H1 (cell line): ENCODE measurements around the gene ARHGEF28. TPM values are rescaled to one million over a fixed set of nuclear protein-coding genes. Genes with fewer than 3 reads are reported as not detected.

Experiments used
- CTCF ChIA-PET: fragments of 300-600 bp; sonication (Branson Sonifier 250); formaldehyde crosslinking; loops from one replicate; lab custom pipeline; 2021; ENCODE audit not compliant: partially characterized antibody; lab: Charles Lee
- POLR2A ChIA-PET: fragments of 300-600 bp; sonication (Branson Sonifier 250); formaldehyde crosslinking; loops from one replicate; lab custom pipeline; 2021; ENCODE audit warnings: inconsistent platforms; ENCODE audit not compliant: partially characterized antibody; lab: Charles Lee
- DNase-seq, 2 experiments: peaks; one replicate each; pipeline versions ENCODE4 v3.0.0 to v3.0.0-alpha.2; 2010 to 2022; ENCODE audit warnings: low spot score in 2 of 2, low read depth in 1 of 2, mixed read lengths in 1 of 2
- FAIRE-seq: peaks from 2 replicates; lab custom pipeline; 2011; peaks lifted over from hg19 to GRCh38; lab: Jason Lieb, UNC
- H2AFZ ChIP-seq: 2 replicates; pipeline ENCODE4 v1.8.1; 2012; ENCODE audit warnings: low read length, inconsistent platforms
- H2AK5ac ChIP-seq: 2 replicates; pipeline ENCODE4 v1.6.1; 2013; ENCODE audit warnings: low read depth, low read length
- H2BK120ac ChIP-seq: replicated peaks from 2 replicates; pipeline ENCODE3; 2013; ENCODE audit warnings: low read depth, low read length, inconsistent platforms
- H2BK12ac ChIP-seq: 2 replicates; pipeline ENCODE4 v1.6.1; 2013; ENCODE audit warnings: low read depth, low read length
- H2BK15ac ChIP-seq: 2 replicates; pipeline ENCODE4 v1.6.1; 2013; ENCODE audit warnings: low read length
- H2BK20ac ChIP-seq: 2 replicates; pipeline ENCODE4 v1.6.1; 2013; ENCODE audit warnings: low read length
- H2BK5ac ChIP-seq: 2 replicates; pipeline ENCODE4 v1.6.1; 2013; ENCODE audit warnings: low read depth, low read length
- H3K14ac ChIP-seq: 2 replicates; pipeline ENCODE4 v1.6.1; 2013; ENCODE audit warnings: inconsistent platforms; ENCODE audit not compliant: insufficient read length
- H3K18ac ChIP-seq: 2 replicates; pipeline ENCODE4 v1.6.1; 2013; ENCODE audit warnings: low read length; ENCODE audit errors: extremely low read depth
- H3K23ac ChIP-seq: 2 replicates; pipeline ENCODE4 v1.6.1; 2013; ENCODE audit warnings: inconsistent platforms; ENCODE audit not compliant: insufficient read length
- H3K23me2 ChIP-seq: 2 replicates; pipeline ENCODE4 v1.6.1; 2013; ENCODE audit warnings: low read depth, low read length
- H3K27ac ChIP-seq: 2 replicates; pipeline ENCODE4 v1.6.1; 2011; ENCODE audit warnings: low read depth, low read length, inconsistent platforms
- H3K27me3 ChIP-seq, 4 experiments: replicated peaks in 1 of 4; 1 replicate in 1 of 4; 2 replicates in 3 of 4; pipeline versions ENCODE4 v1.6.1 to v1.8.1; 2011 to 2013; ENCODE audit warnings: low read length in 3 of 4, mild to moderate bottlenecking in 3 of 4, inconsistent platforms in 2 of 4, mixed read lengths in 2 of 4, moderate library complexity in 1 of 4; ENCODE audit not compliant: control insufficient read depth in 3 of 4, insufficient read depth in 3 of 4; ENCODE audit errors: extremely low read depth in 1 of 4
- H3K36me3 ChIP-seq, 4 experiments: 2 replicates each; pipeline versions ENCODE4 v1.6.1 to v1.8.1; 2011 to 2013; ENCODE audit warnings: mild to moderate bottlenecking in 4 of 4, low read length in 3 of 4, moderate library complexity in 2 of 4, control low read depth in 1 of 4, inconsistent platforms in 1 of 4; ENCODE audit not compliant: insufficient read depth in 4 of 4, control insufficient read depth in 2 of 4
- H3K4ac ChIP-seq: replicated peaks from 2 replicates; pipeline ENCODE3; 2013; ENCODE audit warnings: low read length, low read depth, mixed read lengths, inconsistent platforms; ENCODE audit not compliant: insufficient read length
- H3K4me1 ChIP-seq, 4 experiments: replicated peaks in 1 of 4; 1 replicate in 1 of 4; 2 replicates in 3 of 4; pipeline versions ENCODE4 v1.6.1 to v1.8.1; 2011 to 2013; ENCODE audit warnings: low read length in 3 of 4, inconsistent platforms in 2 of 4, mixed read lengths in 1 of 4; ENCODE audit not compliant: insufficient read depth in 4 of 4, control insufficient read depth in 3 of 4
- H3K4me2 ChIP-seq, 2 experiments: 2 replicates each; pipeline versions ENCODE4 v1.6.1 to v1.8.1; 2011 to 2013; ENCODE audit warnings: low read depth in 2 of 2, low read length in 2 of 2, control low read depth in 1 of 2, inconsistent platforms in 1 of 2, mild to moderate bottlenecking in 1 of 2; ENCODE audit not compliant: insufficient read depth in 1 of 2
- H3K4me3 ChIP-seq, 4 experiments: fragments of 200-600, 300-600 bp in 1 of 4; sonication (generic), shearing (Covaris generic), sonication (Bioruptor Twin) in 1 of 4; 2 replicates each; pipeline versions ENCODE4 v1.5.1 to v1.8.1; 2011 to 2016; ENCODE audit warnings: low read length in 4 of 4, low read depth in 3 of 4, control low read depth in 2 of 4, inconsistent platforms in 2 of 4, mild to moderate bottlenecking in 2 of 4, mixed read lengths in 1 of 4, moderate library complexity in 1 of 4; ENCODE audit not compliant: insufficient read depth in 2 of 4; ENCODE audit errors: extremely low read depth in 1 of 4
- H3K56ac ChIP-seq: replicated peaks from 2 replicates; pipeline ENCODE3; 2013; ENCODE audit warnings: low read depth, mild to moderate bottlenecking, mixed read lengths, low read length, inconsistent platforms; ENCODE audit not compliant: insufficient read length
- H3K79me1 ChIP-seq: 2 replicates; pipeline ENCODE4 v1.6.1; 2013; ENCODE audit warnings: low read depth, low read length, control low read depth
- H3K79me2 ChIP-seq, 2 experiments: 2 replicates each; pipeline versions ENCODE4 v1.6.1 to v1.8.1; 2012 to 2013; ENCODE audit warnings: low read length in 2 of 2, mild to moderate bottlenecking in 2 of 2, inconsistent platforms in 1 of 2; ENCODE audit not compliant: insufficient read depth in 2 of 2, control insufficient read depth in 1 of 2
- H3K9ac ChIP-seq, 4 experiments: replicated peaks in 1 of 4; 1 replicate in 1 of 4; 2 replicates in 3 of 4; pipeline versions ENCODE4 v1.6.1 to v1.8.1; 2011 to 2013; ENCODE audit warnings: low read depth in 3 of 4, low read length in 3 of 4, control low read depth in 2 of 4, mild to moderate bottlenecking in 2 of 4, moderate library complexity in 2 of 4, inconsistent platforms in 1 of 4; ENCODE audit errors: extremely low read depth in 1 of 4
- H3K9me3 ChIP-seq, 2 experiments: 2 replicates each; pipeline versions ENCODE4 v1.6.1 to v1.8.1; 2012 to 2013; ENCODE audit warnings: mild to moderate bottlenecking in 2 of 2, moderate library complexity in 2 of 2, control low read depth in 1 of 2, inconsistent platforms in 1 of 2, low read depth in 1 of 2, low read length in 1 of 2, mixed read lengths in 1 of 2; ENCODE audit not compliant: insufficient read depth in 2 of 2
- H4K20me1 ChIP-seq, 2 experiments: replicated peaks in 1 of 2; 2 replicates each; pipeline versions ENCODE3 to v1.8.1; 2011 to 2013; ENCODE audit warnings: inconsistent platforms in 2 of 2, low read length in 2 of 2, mild to moderate bottlenecking in 1 of 2; ENCODE audit not compliant: insufficient read depth in 2 of 2, control insufficient read depth in 1 of 2
- H4K5ac ChIP-seq: 2 replicates; pipeline ENCODE4 v1.6.1; 2013; ENCODE audit warnings: low read length, low read depth, mixed read lengths, inconsistent platforms; ENCODE audit not compliant: insufficient read length
- H4K8ac ChIP-seq: 2 replicates; pipeline ENCODE4 v1.8.0; 2013; ENCODE audit warnings: mild to moderate bottlenecking, moderate library complexity, low read length, inconsistent platforms; ENCODE audit not compliant: insufficient read depth; ENCODE audit errors: extremely low read depth
- H4K91ac ChIP-seq: replicated peaks from 2 replicates; pipeline ENCODE3; 2013; ENCODE audit warnings: low read length, mixed read lengths, inconsistent platforms; ENCODE audit not compliant: insufficient read length
- BCL11A ChIP-seq, 2 experiments: IDR thresholded peaks; one replicate each; pipeline ENCODE4 v1.6.1; 2011; ENCODE audit warnings: low read depth in 2 of 2, low read length in 2 of 2, mild to moderate bottlenecking in 2 of 2
- BRCA1 ChIP-seq: IDR thresholded peaks from 2 replicates; pipeline ENCODE4 v1.6.1; 2012; ENCODE audit warnings: low read depth, low read length, improper control_type of control experiment
- EZH2 ChIP-seq: fragments of 200-600 bp; sonication (generic); IDR thresholded peaks from 2 replicates; pipeline ENCODE4 v1.7.1; 2012; ENCODE audit warnings: low read depth, mild to moderate bottlenecking, moderate library complexity, low read length, inconsistent platforms; ENCODE audit not compliant: severe bottlenecking
- FOSL1 ChIP-seq: IDR thresholded peaks from 2 replicates; pipeline ENCODE4 v1.6.1; 2011; ENCODE audit warnings: mild to moderate bottlenecking, low read depth, low read length, moderate library complexity; ENCODE audit not compliant: insufficient read depth
- HDAC2 ChIP-seq, 2 experiments: fragments of 300-600 bp in 1 of 2; sonication (generic) in 1 of 2; IDR thresholded peaks; 2 replicates each; pipeline ENCODE4 v1.6.1; 2011 to 2012; ENCODE audit warnings: low read depth in 2 of 2, low read length in 2 of 2, mild to moderate bottlenecking in 2 of 2, moderate library complexity in 2 of 2, borderline replicate concordance in 1 of 2, inconsistent platforms in 1 of 2
- KDM5A ChIP-seq: fragments of 200-600 bp; IDR thresholded peaks from 2 replicates; pipeline ENCODE4 v1.7.1; 2012; ENCODE audit warnings: mild to moderate bottlenecking, low read length, inconsistent platforms, mixed read lengths
- POU5F1 ChIP-seq: IDR thresholded peaks from 2 replicates; pipeline ENCODE4 v1.6.1; 2011; ENCODE audit warnings: low read depth, mild to moderate bottlenecking, low read length, moderate library complexity
- RXRA ChIP-seq: IDR thresholded peaks from 2 replicates; pipeline ENCODE4 v1.6.1; 2011; ENCODE audit warnings: low read depth, mild to moderate bottlenecking, low read length, moderate library complexity; ENCODE audit not compliant: insufficient read depth
- SP2 ChIP-seq: IDR thresholded peaks from 2 replicates; pipeline ENCODE4 v1.6.1; 2012; ENCODE audit warnings: mild to moderate bottlenecking, low read length, inconsistent platforms
- TAF1 ChIP-seq: IDR thresholded peaks from 2 replicates; pipeline ENCODE4 v1.6.1; 2011; ENCODE audit warnings: mild to moderate bottlenecking, low read depth, low read length
- TCF12 ChIP-seq: IDR thresholded peaks from 2 replicates; pipeline ENCODE4 v1.6.1; 2011; ENCODE audit warnings: low read depth, mild to moderate bottlenecking, low read length
- WGBS, 2 experiments: shearing (Covaris generic) in 1 of 2; methylation state at CpG; one replicate each; pipeline versions ENCODE4 v1.1.6 to v1.1.7; 2013 to 2015; ENCODE audit warnings: low lambda C conversion rate in 2 of 2, mixed read lengths in 2 of 2, inconsistent platforms in 1 of 2, low coverage in 1 of 2, missing lambda C conversion rate in 1 of 2; ENCODE audit not compliant: insufficient replicate concordance in 2 of 2, insufficient coverage in 1 of 2, insufficient read length in 1 of 2; ENCODE audit errors: extremely low coverage in 1 of 2, missing lambda C conversion rate in 1 of 2; 5-methylcytosine and 5-hydroxymethylcytosine counted together
- polyA plus RNA-seq, 7 experiments: library from polyadenylated mRNA; depleted of rRNA in 3 of 7; stranded (reverse) in 5 of 7; unstranded in 2 of 7; fragments of >200 nt in 5 of 7; fragments of 200-250 nt in 2 of 7; gene quantifications; 1 replicate in 5 of 7; 2 replicates in 1 of 7; 4 replicates in 1 of 7; pipeline versions ENCODE4 v1.2.1 to v1.2.3, GENCODE V29; 2011 to 2013; ENCODE audit warnings: missing spikeins in 2 of 7, mixed read lengths in 2 of 7
- total RNA-seq: library from RNA; stranded (reverse); fragmentation: NEBNext Ultra II Directional; extraction: Animal tissue kit (Norgen Biotek cat#: 25700); gene quantifications from 2 replicates; pipeline ENCODE4 v1.2.1, GENCODE V29; 2021
- TF ChIP-seq, protein P1 (sequence below), 3 experiments: IDR thresholded peaks; 1 replicate in 2 of 3; 2 replicates in 1 of 3; pipeline versions ENCODE4 v1.5.1 to v1.6.1; 2011; ENCODE audit warnings: low read length in 3 of 3, mild to moderate bottlenecking in 3 of 3, inconsistent platforms in 2 of 3, low read depth in 1 of 3, moderate library complexity in 1 of 3; ENCODE audit not compliant: insufficient read depth in 1 of 3; ENCODE audit errors: control extremely low read depth in 1 of 3

The ARHGEF28 gene
- total and polyA plus RNA-seq, 2 of the 8 experiments (the other 6 are each of a cell fraction or from before 2014, with no cell fraction given): 0.33 to 1.0 TPM

DNA sequence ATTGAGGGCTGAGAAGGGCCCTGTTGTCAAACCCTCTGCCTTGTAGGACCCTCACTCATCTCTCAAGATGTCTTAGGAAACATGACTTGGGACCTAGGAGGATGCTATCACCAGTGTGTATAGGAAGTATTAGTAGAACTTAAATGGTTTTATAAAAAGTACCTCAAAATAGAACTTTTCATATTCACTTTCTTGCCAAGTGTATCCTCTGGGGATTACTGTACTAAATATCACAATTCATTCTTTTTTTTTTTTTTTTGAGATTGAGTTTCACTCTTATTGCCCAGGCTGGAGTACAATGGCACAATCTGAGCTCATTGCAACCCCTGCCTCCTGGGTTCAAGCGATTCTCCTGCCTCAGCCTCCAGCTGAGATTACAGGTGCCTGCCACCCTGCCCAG, 56.2 kb downstream of the ARHGEF28 start:
- no peak overlapping the region for H3K56ac ChIP-seq
- FAIRE-seq: no peak
- TF ChIP-seq RXRA: no peak
- TF ChIP-seq TCF12: no peak
- no peak for TF ChIP-seq TAF1
- TF ChIP-seq POU5F1: no peak
- no peak for TF ChIP-seq KDM5A
- TF ChIP-seq FOSL1: no peak
- TF ChIP-seq HDAC2 (IDR thresholded peaks at IDR 0.05; ENCODE audit: borderline replicate concordance in 1 of 2, low read depth in 2 of 2, low read length in 2 of 2): no peak
- TF ChIP-seq, protein P1, sequence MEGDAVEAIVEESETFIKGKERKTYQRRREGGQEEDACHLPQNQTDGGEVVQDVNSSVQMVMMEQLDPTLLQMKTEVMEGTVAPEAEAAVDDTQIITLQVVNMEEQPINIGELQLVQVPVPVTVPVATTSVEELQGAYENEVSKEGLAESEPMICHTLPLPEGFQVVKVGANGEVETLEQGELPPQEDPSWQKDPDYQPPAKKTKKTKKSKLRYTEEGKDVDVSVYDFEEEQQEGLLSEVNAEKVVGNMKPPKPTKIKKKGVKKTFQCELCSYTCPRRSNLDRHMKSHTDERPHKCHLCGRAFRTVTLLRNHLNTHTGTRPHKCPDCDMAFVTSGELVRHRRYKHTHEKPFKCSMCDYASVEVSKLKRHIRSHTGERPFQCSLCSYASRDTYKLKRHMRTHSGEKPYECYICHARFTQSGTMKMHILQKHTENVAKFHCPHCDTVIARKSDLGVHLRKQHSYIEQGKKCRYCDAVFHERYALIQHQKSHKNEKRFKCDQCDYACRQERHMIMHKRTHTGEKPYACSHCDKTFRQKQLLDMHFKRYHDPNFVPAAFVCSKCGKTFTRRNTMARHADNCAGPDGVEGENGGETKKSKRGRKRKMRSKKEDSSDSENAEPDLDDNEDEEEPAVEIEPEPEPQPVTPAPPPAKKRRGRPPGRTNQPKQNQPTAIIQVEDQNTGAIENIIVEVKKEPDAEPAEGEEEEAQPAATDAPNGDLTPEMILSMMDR (IDR thresholded peaks at IDR 0.05; ENCODE audit: control extremely low read depth in 1 of 3, insufficient read depth in 1 of 3, low read depth in 1 of 3, low read length in 3 of 3): no peak
- no peak for TF ChIP-seq EZH2
- no peak for TF ChIP-seq BRCA1
- no peak for TF ChIP-seq BCL11A (IDR thresholded peaks at IDR 0.05; ENCODE audit: low read depth in 2 of 2, low read length in 2 of 2)
- TF ChIP-seq SP2: no peak

More for the DNA sequence above, 56.2 kb downstream of the ARHGEF28 start:
- Histone ChIP-seq H3K4me2 (no peak overlapping the region), H2AK5ac (no peak overlapping the region), H3K9me3 (no peaks in the 10 kb centered on the region), H2BK120ac (no peak overlapping the region), H2AFZ (no peak overlapping the region), H3K18ac (no peak overlapping the region), H2BK15ac (no peak overlapping the region), H3K4me3 (no peak overlapping the region), H4K91ac (no peak overlapping the region), H2BK5ac (no peak overlapping the region), H3K36me3 (no peaks in the 10 kb centered on the region), H4K5ac (no peak overlapping the region), H4K8ac (no peak overlapping the region), H3K9ac (no peak overlapping the region), H4K20me1 (no peaks in the 10 kb centered on the region), H3K23ac (no peak overlapping the region), H3K4ac (no peak overlapping the region), H3K23me2 (no peaks in the 10 kb centered on the region), H2BK20ac (no peak overlapping the region), H3K79me1 (no peaks in the 10 kb centered on the region), H3K27me3 (no peaks in the 10 kb centered on the region), H3K4me1 (no peaks in the 10 kb centered on the region), H3K14ac (no peak overlapping the region), H3K27ac (no peak overlapping the region), H3K79me2 (no peaks in the 10 kb centered on the region), H2BK12ac (no peak overlapping the region)
- DNase-seq: no peak
- 78% methylated on average over 1 of the region's 1 CpG; no CpG with 5 or more reads in 1 of the 2 experiments for WGBS, 2 experiments
- CTCF ChIA-PET: interaction anchor here (1.1 kb wide), 1 partner anchor 11 kb away, joined by 3 read pairs; no protein-coding TSS in a partner anchor
- POLR2A ChIA-PET: no interaction called here
